Heart right ventricle (tissue), 16 donors: ENCODE measurements around the gene FHIT. TPM values are rescaled to one million over a fixed set of nuclear protein-coding genes. Genes with fewer than 3 reads are reported as not detected.

Source experiments
- ATAC-seq, 8 donors: fragments of 200-7000 bp; cut with Tn5 transposase; one replicate each; pipeline ENCODE4 v1.9.1; 2020; ENCODE audit warnings: mild to moderate bottlenecking in 8 of 8, moderate library complexity in 8 of 8, moderate number of reproducible peaks in 1 of 8
- DNase-seq, 2 donors: peaks; one replicate each; pipeline ENCODE4 v3.0.0-alpha.2; 2020
- H3K27ac ChIP-seq, 10 donors: fragments of 200-600 bp; sonication (generic) in 2 of 10; one replicate each; pipeline versions ENCODE4 v1.5.0 to v1.8.0; 2020 to 2022; ENCODE audit warnings: mild to moderate bottlenecking in 3 of 10
- H3K27me3 ChIP-seq, 7 donors: fragments of 200-600 bp; one replicate each; pipeline ENCODE4 v1.8.0; 2021 to 2022; ENCODE audit warnings: mild to moderate bottlenecking in 2 of 7
- H3K36me3 ChIP-seq, 9 donors: fragments of 200-600 bp; sonication (generic) in 1 of 9; one replicate each; pipeline versions ENCODE4 v1.5.0 to v1.8.0; 2020 to 2022; ENCODE audit warnings: mild to moderate bottlenecking in 2 of 9
- H3K4me1 ChIP-seq, 9 donors: fragments of 200-600 bp; sonication (generic) in 1 of 9; one replicate each; pipeline versions ENCODE4 v1.5.0 to v1.8.0; 2020 to 2022; ENCODE audit warnings: mild to moderate bottlenecking in 4 of 9
- H3K4me3 ChIP-seq, 10 donors: fragments of 200-600 bp; sonication (generic) in 2 of 10; one replicate each; pipeline versions ENCODE4 v1.5.0 to v1.8.0; 2020 to 2022; ENCODE audit warnings: mild to moderate bottlenecking in 7 of 10, moderate library complexity in 2 of 10
- H3K9me3 ChIP-seq, 11 donors: fragments of 200-600 bp in 10 of 11; sonication (generic) in 2 of 11; one replicate each; pipeline versions ENCODE4 v1.5.0 to v1.8.0; 2013 to 2022; ENCODE audit warnings: mild to moderate bottlenecking in 2 of 11, control low read depth in 1 of 11, moderate library complexity in 1 of 11
- WGBS, 2 donors: extraction: QIAGEN DNeasy Blood & Tissue Kit; methylation state at CpG; one replicate each; pipeline ENCODE4 v1.1.7; 2013; ENCODE audit warnings: inconsistent platforms in 1 of 2; 5-methylcytosine and 5-hydroxymethylcytosine counted together
- intact Hi-C, 10 donors: fragments of 100-400 bp; cut with DNase I; formaldehyde crosslinking; loops; one replicate each; pipeline versions ENCODE4 v1.11.1 to v1.14.2; 2022
- polyA plus RNA-seq, 2 donors: library from polyadenylated mRNA; stranded (reverse); fragments of 200-250 nt; gene quantifications; one replicate each; pipeline ENCODE4 v1.2.3, GENCODE V29; 2013
- total RNA-seq, 10 donors: library from RNA; stranded (reverse); fragmentation: NEBNext Ultra II Directional in 3 of 10; extraction: Animal tissue kit (Norgen Biotek cat#: 25700) in 3 of 10; gene quantifications; one replicate each; pipeline versions ENCODE4 v1.2.1 to v1.2.4, GENCODE V29; 2021 to 2023
- TF ChIP-seq, protein P1 (sequence below), 9 donors: fragments of 200-600 bp; sonication (generic) in 2 of 9; IDR thresholded peaks; one replicate each; pipeline versions ENCODE4 v1.5.0 to v1.8.0; 2021 to 2022; ENCODE audit warnings: antibody characterized with exemption in 9 of 9, mild to moderate bottlenecking in 5 of 9, moderate library complexity in 1 of 9
- donor health status: Arrhythmogenic right ventricular cardiomyopathy.
- donor health status: ischemic (EF 13 %, LVEDD 7.1; RV severe dilation, severe dysfunction).
- donor health status: healthy with polysubstance abuse.
- donor health status: DM: no; HTN: yes; CAD: no.
- donor health status: DM: no; HTN: no; CAD: no.
- donor health status: ischemic (EF 25% LVEDD 6.9; RV normal size, moderate dysfunction).
- donor health status: ischemic (EF 25% LVEDD 5.7; RV mildly dilated, moderate dysfunction).
- donor health status: healthy.
- donor health status: DM: yes; HTN: yes; CAD: no.
- donor health status: Ischemic cardiomyopathy.
- donor health status: ischemic (EF 35%, LVEDD 5.7; RV mildly dilated, moderate dysfunction).
- donor health status: nonischemic (EF 11% LVEDD 7.7; RV severe dilation, severe dysfunction).
- donor health status: DM: yes; HTN: yes; CAD: no.
- donor health status: PGD.
- donor health status: ischemic (EF 29% LVEDD 5.4; RV normal size, mild dysfunction).
- donor health status: nonischemic (EF 23%, LVEDD 6.1; RV moderate dilation, normal function).

FHIT gene
- total and polyA plus RNA-seq, 12 donors, result 4.7 to 25.5 (median 18.3) TPM

DNA sequence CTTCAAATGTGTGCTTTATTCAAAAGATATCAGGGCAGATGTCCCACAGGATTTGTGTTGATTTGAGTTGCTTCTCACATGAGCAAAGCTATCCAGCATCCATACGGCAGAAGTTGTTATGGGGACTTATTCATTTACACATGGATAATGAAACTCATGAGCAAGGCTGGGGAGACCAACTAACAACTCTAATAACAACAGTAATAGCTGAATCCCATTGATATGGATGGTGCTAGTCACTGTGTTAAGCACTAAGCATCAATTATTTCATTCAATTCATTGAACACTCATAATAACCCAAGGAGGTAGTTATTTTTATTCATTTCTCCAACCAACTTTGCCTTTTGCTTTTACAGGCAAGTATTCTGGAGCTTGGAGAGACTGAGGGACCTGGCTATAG, 1107.2 kb downstream of the FHIT start:
- H3K4me1 ChIP-seq, result peaks cover 0 to 7% (median 0%) of the 10 kb centered on the region in 9 donors
- DNase-seq, result no peak
- 82 to 88% methylated on average over 1 of the region's 1 CpG for WGBS, 2 donors
- intact Hi-C loops, result no loop called here
- no peaks in the 10 kb centered on the region for H3K9me3 ChIP-seq
- H3K4me3 ChIP-seq, result no peak overlapping the region
- TF ChIP-seq, protein P1, sequence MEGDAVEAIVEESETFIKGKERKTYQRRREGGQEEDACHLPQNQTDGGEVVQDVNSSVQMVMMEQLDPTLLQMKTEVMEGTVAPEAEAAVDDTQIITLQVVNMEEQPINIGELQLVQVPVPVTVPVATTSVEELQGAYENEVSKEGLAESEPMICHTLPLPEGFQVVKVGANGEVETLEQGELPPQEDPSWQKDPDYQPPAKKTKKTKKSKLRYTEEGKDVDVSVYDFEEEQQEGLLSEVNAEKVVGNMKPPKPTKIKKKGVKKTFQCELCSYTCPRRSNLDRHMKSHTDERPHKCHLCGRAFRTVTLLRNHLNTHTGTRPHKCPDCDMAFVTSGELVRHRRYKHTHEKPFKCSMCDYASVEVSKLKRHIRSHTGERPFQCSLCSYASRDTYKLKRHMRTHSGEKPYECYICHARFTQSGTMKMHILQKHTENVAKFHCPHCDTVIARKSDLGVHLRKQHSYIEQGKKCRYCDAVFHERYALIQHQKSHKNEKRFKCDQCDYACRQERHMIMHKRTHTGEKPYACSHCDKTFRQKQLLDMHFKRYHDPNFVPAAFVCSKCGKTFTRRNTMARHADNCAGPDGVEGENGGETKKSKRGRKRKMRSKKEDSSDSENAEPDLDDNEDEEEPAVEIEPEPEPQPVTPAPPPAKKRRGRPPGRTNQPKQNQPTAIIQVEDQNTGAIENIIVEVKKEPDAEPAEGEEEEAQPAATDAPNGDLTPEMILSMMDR (IDR thresholded peaks at IDR 0.05), result no peak
- no peaks in the 10 kb centered on the region for H3K36me3 ChIP-seq
- ATAC-seq, result no peak
- H3K27me3 ChIP-seq, result no peaks in the 10 kb centered on the region
- no peak overlapping the region for H3K27ac ChIP-seq

DNA sequence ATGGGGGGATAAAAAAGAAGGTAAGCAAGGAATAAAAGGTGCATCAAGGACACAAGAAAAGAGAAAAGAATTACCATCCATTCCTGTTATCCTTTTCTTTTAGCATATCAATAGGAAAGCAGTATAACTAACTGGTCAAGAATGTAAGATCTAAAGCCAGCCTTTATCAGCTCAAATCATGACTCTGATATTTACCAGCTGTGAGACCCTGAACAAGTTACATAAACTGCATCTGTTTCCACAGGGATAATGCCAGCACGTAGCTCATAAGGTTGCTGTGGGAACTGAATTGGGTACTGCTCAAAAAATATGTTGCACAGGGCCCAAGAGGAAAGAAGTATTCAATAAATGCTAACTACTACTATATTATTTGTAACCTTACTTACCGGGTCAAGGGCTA, 1109.2 kb downstream of the FHIT start:
- intact Hi-C loops, result no loop called here

DNA sequence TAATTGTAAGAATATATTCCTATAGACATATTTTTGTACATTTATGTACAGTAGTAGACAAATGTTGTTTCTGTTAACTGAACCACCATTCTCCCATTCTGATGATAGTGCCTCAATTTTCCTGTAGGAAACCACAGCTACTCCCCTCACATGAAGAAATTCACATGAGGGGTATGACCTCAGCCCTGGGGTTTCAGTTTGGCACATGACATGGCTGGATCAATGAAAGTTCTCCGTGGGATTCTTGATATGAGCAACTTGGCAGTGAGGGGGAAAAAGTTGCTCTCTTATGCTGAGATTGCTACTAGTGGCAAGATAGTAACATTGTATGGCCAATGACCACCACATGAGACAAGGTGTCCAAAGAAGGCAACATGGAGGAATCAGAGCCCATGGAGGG, 1111.1 kb downstream of the FHIT start:
- intact Hi-C loops, result no loop called here

More for the DNA sequence above, 1109.2 kb downstream of the FHIT start:
- TF ChIP-seq, protein P1 (IDR thresholded peaks at IDR 0.05), result no peak
- Histone ChIP-seq H3K4me3 (no peak overlapping the region), H3K27me3 (no peaks in the 10 kb centered on the region), H3K9me3 (no peaks in the 10 kb centered on the region), H3K27ac (no peak overlapping the region), H3K36me3 (no peaks in the 10 kb centered on the region), H3K4me1 (peaks cover 0 to 7% (median 0%) of the 10 kb centered on the region in 9 donors)
- ATAC-seq, result peak in 7 of 8 donors; percentile 37 to 82 (median 50)
- 54 to 62% methylated on average over 2 of the region's 2 CpGs for WGBS, 2 donors
- no peak for DNase-seq

DNA sequence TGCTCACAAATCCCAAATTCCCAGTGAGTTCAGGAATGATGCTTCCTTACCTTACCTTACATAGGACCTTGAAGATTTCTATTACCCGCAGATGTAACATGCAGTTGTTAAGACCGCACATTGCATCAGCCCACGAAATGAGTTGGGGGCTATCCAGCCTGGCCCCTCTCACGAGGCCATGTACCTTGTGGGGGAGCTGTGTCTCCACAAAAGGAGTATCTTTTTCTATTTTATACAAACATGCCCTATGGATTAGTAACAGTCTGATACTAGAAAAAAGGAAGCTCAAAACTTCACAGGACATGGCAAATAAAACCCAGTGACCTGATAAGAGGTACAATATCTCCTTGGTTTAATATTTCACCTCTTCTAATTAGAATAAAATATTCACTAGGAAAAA, 1114.7 kb downstream of the FHIT start:
- H3K27ac ChIP-seq, result no peak overlapping the region
- TF ChIP-seq, protein P1 (IDR thresholded peaks at IDR 0.05), result no peak
- DNase-seq, result no peak
- intact Hi-C loops, result no loop called here
- WGBS, 2 donors, result 83 to 89% methylated on average over 4 of the region's 4 CpGs
- H3K36me3 ChIP-seq, result no peaks in the 10 kb centered on the region
- H3K9me3 ChIP-seq, result no peaks in the 10 kb centered on the region
- ATAC-seq, result no peak
- no peak overlapping the region for H3K4me3 ChIP-seq
- H3K4me1 ChIP-seq, result peaks cover 0 to 18% (median 14%) of the 10 kb centered on the region in 9 donors
- no peaks in the 10 kb centered on the region for H3K27me3 ChIP-seq

More for the DNA sequence above, 1111.1 kb downstream of the FHIT start:
- WGBS, 2 donors, result 75 to 88% methylated on average over 1 of the region's 1 CpG
- Histone ChIP-seq H3K36me3 (no peaks in the 10 kb centered on the region), H3K27ac (no peak overlapping the region), H3K4me1 (peaks cover 0 to 7% (median 0%) of the 10 kb centered on the region in 9 donors), H3K27me3 (no peaks in the 10 kb centered on the region), H3K4me3 (no peak overlapping the region), H3K9me3 (no peaks in the 10 kb centered on the region)
- ATAC-seq (no peak), DNase-seq (no peak)
- TF ChIP-seq, protein P1 (IDR thresholded peaks at IDR 0.05), result no peak
